HepG2 (cell line): ENCODE data around the gene WTAP. TPM values are rescaled to one million over a fixed set of nuclear protein-coding genes. Genes with fewer than 3 reads are reported as not detected.

Experiments
- HNF1A ChIP-seq, 2 experiments: sonication (generic) in 1 of 2; formaldehyde crosslinking in 1 of 2; IDR thresholded peaks; 2 replicates each; pipeline versions ENCODE4 v1.4.0 to v1.6.1; 2016 to 2020; ENCODE audit warnings: borderline replicate concordance in 1 of 2, low read depth in 1 of 2, mild to moderate bottlenecking in 1 of 2, missing genetic modification reagents in 1 of 2
- KLF6 ChIP-seq: IDR thresholded peaks from 2 replicates; pipeline ENCODE4 v1.8.0; 2016; ENCODE audit warnings: missing biosample characterization, missing genetic modification reagents
- PRPF4 ChIP-seq: fragments of 200-400 bp; formaldehyde crosslinking; IDR thresholded peaks from 2 replicates; pipeline ENCODE4 v1.6.1; 2016; ENCODE audit warnings: low read length, low read depth; ENCODE audit not compliant: poor library complexity, severe bottlenecking
- RAD21 ChIP-seq: fragments of 450-650 bp; formaldehyde crosslinking; IDR thresholded peaks from 2 replicates; pipeline ENCODE4 v1.5.0; 2020; ENCODE audit warnings: mild to moderate bottlenecking
- RORA ChIP-seq: sonication (generic); formaldehyde crosslinking; IDR thresholded peaks from 2 replicates; pipeline ENCODE4 v1.5.0; 2020; ENCODE audit warnings: mild to moderate bottlenecking, missing genetic modification reagents, moderate library complexity
- TFDP2 ChIP-seq: sonication (generic); formaldehyde crosslinking; IDR thresholded peaks from 2 replicates; pipeline ENCODE4 v1.4.0; 2020; ENCODE audit warnings: missing genetic modification reagents
- ZNF609 ChIP-seq: sonication (generic); formaldehyde crosslinking; IDR thresholded peaks from 2 replicates; pipeline ENCODE4 v1.4.0; 2020; ENCODE audit warnings: mild to moderate bottlenecking, missing genetic modification reagents, borderline replicate concordance
- polyA plus RNA-seq, 8 experiments: library from polyadenylated mRNA; depleted of rRNA in 3 of 8; stranded (reverse) in 7 of 8; unstranded in 1 of 8; fragments of >200 nt; fragmentation: Illumina TruSeq in 4 of 8; extraction: Trizol in 4 of 8; gene quantifications; 2 replicates each; pipeline versions ENCODE4 v1.2.1 to v1.2.3, GENCODE V29; 2011 to 2016; ENCODE audit warnings: low read depth in 4 of 8, missing spikeins in 1 of 8, mixed read lengths in 1 of 8; ENCODE audit not compliant: insufficient read depth in 1 of 8
- total RNA-seq, 5 experiments: library from RNA; depleted of rRNA; stranded (reverse); fragments of >200 nt; fragmentation: Illumina TruSeq; extraction: Trizol; gene quantifications; 2 replicates each; pipeline ENCODE4 v1.2.3, GENCODE V29; 2016; ENCODE audit warnings: low read depth in 1 of 5

Gene WTAP
- total and polyA plus RNA-seq, 2 of the 13 experiments (the other 11 are each of a cell fraction or from before 2014, with no cell fraction given), result 31.6 to 167 TPM

DNA sequence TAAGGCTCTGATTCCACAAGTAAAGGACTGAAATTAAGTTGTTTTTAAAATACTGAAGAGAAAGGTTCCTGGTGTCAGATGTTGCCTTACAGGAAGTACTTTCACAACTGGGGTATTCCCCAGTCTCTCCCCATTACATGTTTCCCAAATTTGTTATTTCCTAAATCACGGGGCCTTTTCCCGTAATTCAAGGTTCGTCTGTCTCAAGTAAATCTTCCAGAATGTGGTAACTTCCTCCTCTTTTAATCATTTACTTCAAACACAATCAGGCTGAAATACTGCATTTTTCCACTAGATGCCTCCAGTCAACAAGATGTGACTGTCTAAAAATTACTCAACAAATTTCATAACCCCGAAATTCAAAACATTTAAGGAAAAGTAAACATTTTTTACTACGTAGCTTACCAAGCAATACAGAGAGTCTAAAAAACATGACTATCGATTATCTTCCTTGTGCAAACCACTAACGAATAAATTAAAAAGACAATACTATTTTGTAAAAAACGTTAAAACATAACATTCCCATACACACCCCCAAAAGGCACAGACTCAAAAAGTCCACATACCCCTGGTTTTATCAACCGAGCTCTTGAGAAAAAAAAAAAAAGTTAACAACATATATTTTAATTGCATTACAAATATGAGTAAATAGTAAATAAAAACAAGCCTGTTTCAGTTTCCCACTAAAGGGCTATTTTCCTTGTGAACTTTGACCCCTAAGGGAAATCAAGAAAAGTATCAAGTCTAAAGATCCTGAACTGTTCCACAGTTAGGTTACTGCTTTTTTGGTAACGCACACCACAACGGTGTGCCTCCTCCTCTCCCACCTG, 36.0 kb upstream of the WTAP start (continued):
- peak; percentile 41; the same call in 1 of the 2 replicates for TF ChIP-seq ZNF609
- TF ChIP-seq RAD21 (CRISPR knock-in tag), result peak; percentile 78
- TF ChIP-seq HNF1A (IDR thresholded peaks at IDR 0.05; ENCODE audit: low read depth), result peak; percentile 91
- TF ChIP-seq HNF1A (CRISPR knock-in tag; IDR thresholded peaks at IDR 0.05; ENCODE audit: borderline replicate concordance), result peak; percentile 94; the same call in 1 of the 2 replicates
- TF ChIP-seq RORA, result 0 out of 2 replicates have a peak, but pooled peaks have one; percentile 27
- TF ChIP-seq PRPF4, result no peak
- peak; percentile 76 for TF ChIP-seq KLF6 (CRISPR knock-in tag)
- TF ChIP-seq TFDP2 (CRISPR knock-in tag), result peak; percentile 24; the same call in 1 of the 2 replicates
